Measurements from ENCODE around the gene EXOC5. TPM values are rescaled to one million over a fixed set of nuclear protein-coding genes. Genes with fewer than 3 reads are reported as not detected.
"Not testable (repeated sequence)": the region's sequence is repeated elsewhere in the genome, so short reads cannot be mapped to it uniquely, and the experiment has no call there.

Gene EXOC5
- total RNA-seq, 1 donor = 107 TPM

DNA sequence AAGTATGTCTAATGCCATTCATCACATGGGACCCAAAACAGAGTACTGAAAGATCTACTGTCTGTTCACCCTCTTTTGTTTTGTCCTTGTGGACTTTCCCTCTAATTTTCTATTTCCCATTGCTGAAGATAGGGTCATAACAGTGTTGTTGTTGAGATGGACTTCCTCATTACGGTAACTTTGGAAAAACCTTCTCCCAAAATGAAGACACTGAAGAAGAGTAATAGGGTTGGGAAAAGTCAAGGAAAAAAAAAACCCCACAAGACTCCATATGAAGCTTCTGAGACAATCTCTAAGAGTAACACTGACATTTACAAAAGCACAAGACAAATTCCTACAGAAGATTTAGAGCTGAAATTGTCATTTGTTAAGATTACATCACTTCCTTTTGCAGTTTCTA lies 36.7 kb downstream of the EXOC5 start:
- H3K4me3 ChIP-seq (ENCODE audit: low read depth, low read length) = no peak overlapping the region
- TF ChIP-seq, protein P1, sequence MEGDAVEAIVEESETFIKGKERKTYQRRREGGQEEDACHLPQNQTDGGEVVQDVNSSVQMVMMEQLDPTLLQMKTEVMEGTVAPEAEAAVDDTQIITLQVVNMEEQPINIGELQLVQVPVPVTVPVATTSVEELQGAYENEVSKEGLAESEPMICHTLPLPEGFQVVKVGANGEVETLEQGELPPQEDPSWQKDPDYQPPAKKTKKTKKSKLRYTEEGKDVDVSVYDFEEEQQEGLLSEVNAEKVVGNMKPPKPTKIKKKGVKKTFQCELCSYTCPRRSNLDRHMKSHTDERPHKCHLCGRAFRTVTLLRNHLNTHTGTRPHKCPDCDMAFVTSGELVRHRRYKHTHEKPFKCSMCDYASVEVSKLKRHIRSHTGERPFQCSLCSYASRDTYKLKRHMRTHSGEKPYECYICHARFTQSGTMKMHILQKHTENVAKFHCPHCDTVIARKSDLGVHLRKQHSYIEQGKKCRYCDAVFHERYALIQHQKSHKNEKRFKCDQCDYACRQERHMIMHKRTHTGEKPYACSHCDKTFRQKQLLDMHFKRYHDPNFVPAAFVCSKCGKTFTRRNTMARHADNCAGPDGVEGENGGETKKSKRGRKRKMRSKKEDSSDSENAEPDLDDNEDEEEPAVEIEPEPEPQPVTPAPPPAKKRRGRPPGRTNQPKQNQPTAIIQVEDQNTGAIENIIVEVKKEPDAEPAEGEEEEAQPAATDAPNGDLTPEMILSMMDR (IDR thresholded peaks at IDR 0.05; ENCODE audit: insufficient read depth, low read depth, low read length) = no peak

DNA sequence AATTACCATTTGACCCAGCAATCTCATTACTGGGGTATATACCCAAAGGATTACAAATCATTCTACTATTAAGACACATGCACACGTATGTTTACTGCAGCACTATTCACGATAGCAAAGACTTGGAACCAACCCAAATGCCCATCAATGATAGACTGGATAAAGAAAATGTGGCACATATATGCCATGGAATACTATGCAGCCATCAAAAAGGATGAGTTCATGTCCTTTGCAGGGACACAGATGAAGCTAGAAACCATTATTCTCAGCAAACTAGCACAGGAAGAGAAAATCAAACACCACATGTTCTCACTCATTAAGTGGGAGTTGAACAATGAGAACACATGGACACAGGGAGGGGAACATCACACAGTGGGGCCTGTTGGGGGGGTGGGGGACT lies 40.4 kb downstream of the EXOC5 start:
- not testable (repeated sequence) for DNase-seq (ENCODE audit: low read depth); H3K4me3 ChIP-seq (ENCODE audit: low read depth, low read length)

More for the DNA sequence above, 36.7 kb downstream of the EXOC5 start:
- no peak for DNase-seq (ENCODE audit: low read depth)

DNA sequence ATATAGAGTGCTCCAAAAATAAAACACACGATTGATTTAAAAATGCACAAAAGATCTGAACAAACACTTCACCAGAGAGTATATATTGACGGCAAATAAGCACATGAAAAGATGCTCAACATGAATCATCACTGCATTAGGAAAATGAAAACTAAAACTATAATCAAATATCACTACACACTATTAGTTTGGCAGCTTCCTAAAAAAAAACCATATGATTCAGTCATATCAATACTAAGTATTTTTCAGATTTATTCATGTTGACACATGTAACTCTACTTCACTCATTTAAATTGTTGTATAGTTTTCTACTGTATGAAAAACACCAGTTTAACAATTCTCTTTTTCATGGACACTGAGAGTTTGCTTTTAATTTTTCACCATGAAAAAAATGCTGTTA lies 41.6 kb downstream of the EXOC5 start:
- H3K4me3 ChIP-seq (ENCODE audit: low read depth, low read length) = no peak overlapping the region
- TF ChIP-seq, protein P1 (IDR thresholded peaks at IDR 0.05; ENCODE audit: insufficient read depth, low read depth, low read length) = no peak
- DNase-seq (ENCODE audit: low read depth) = no peak

DNA sequence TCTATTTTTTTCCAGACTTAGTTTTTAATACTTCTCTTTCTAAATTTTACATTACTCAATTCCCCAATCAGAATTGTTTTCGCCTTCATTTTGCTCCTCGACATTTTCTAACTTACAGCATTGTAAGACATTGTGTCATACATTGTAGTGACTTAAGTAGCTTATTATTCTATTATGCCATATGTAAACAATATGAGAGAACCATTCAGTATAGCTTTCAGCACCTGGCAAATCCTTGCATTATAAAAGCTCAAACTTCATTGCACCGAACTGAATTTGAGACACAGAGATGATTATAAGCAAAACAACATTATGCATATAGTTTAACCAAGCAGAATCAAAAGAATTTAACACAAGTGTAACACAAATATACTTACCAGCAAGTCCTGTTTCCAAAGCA lies 46.8 kb downstream of the EXOC5 start:
- no peak for DNase-seq (ENCODE audit: low read depth)
- H3K4me3 ChIP-seq (ENCODE audit: low read depth, low read length) = no peak overlapping the region
- TF ChIP-seq, protein P1 (IDR thresholded peaks at IDR 0.05; ENCODE audit: insufficient read depth, low read depth, low read length) = no peak

DNA sequence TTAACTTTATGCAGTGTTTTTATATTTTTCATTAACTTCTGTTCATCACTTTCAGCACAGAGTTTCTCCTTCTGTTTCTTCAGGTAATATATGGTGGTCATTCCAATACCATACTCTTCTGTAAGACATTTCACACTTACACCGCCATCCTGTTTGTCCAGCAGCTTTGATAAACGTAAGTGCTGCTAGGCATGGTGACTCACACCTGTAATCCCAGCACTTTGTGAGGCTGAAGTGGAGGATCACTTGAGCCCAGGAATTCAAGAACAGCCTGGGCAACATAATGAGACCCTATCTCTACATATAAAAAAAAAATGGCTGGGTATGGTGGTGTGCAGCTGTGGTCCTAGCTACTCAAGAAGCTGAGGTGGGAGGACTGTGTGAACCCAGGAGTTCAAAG lies 55.8 kb downstream of the EXOC5 start:
- TF ChIP-seq, protein P1 (IDR thresholded peaks at IDR 0.05; ENCODE audit: insufficient read depth, low read depth, low read length) = no peak
- no peak overlapping the region for H3K4me3 ChIP-seq (ENCODE audit: low read depth, low read length)
- peak; percentile 11 for DNase-seq (ENCODE audit: low read depth)

DNA sequence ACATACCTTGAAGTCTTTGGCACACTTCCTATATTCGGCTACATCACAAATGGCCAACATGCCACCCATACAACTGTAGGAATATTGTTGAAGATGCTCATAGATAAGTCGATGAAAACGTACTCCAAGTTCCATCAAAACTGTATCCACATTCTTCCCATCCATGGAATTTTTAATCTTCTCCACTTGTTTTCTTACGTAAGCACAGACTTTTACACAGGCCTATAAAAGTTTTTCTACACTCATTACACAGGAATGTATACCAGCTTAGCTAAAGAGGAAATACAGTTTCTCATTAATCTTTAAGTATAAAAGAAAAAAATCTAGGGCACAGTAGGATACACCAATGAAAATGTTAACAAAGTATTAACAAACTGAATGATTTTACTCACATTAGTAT lies 59.1 kb downstream of the EXOC5 start:
- H3K4me3 ChIP-seq (ENCODE audit: low read depth, low read length) = no peak overlapping the region

DNA sequence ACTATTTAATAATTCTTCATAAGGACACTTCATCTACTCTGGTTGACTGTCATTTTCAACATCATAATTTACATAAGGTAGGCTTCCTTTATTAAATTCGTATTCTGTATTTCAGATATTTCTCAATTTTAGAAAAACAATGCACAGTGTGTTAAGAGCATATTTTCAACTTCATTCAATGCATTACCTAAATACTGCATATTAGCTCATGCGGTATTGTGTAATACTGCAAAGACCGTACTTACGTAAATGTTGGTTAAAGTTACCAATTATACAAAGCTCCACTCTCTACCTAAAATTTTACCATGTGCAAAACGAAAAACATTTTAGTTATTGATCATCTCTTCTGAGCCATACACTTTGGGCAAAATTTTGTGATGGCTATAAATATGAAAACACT lies 62.8 kb downstream of the EXOC5 start:
- H3K4me3 ChIP-seq (ENCODE audit: low read depth, low read length) = no peak overlapping the region
- peak; percentile 16 for DNase-seq (ENCODE audit: low read depth)
- TF ChIP-seq, protein P1 (IDR thresholded peaks at IDR 0.05; ENCODE audit: insufficient read depth, low read depth, low read length) = no peak

More for the DNA sequence above, 59.1 kb downstream of the EXOC5 start:
- DNase-seq (ENCODE audit: low read depth) = peak; percentile 83
- TF ChIP-seq, protein P1 (IDR thresholded peaks at IDR 0.05; ENCODE audit: insufficient read depth, low read depth, low read length) = no peak

All from fibroblast of villous mesenchyme (primary cell).